DOHH2 (cell line): ENCODE data around the gene POLR3A.

ENCODE experiments used
- H3F3A ChIP-seq: fragments of 200-600 bp; sonication (generic), shearing (Covaris generic); 2 replicates; pipeline ENCODE4 v1.6.0; 2016; ENCODE audit warnings: antibody characterized with exemption, mild to moderate bottlenecking; ENCODE audit not compliant: control insufficient read depth, insufficient read depth
- H3K27ac ChIP-seq: fragments of 200-600 bp; sonication (generic); 2 replicates; pipeline ENCODE4 v1.5.1; 2014; ENCODE audit warnings: low read depth, mild to moderate bottlenecking, low read length, moderate library complexity
- H3K27me3 ChIP-seq: fragments of 200-600 bp; sonication (generic); 2 replicates; pipeline ENCODE4 v1.6.1; 2014; ENCODE audit warnings: mild to moderate bottlenecking, low read length, mixed read lengths; ENCODE audit not compliant: control insufficient read depth
- H3K36me3 ChIP-seq: fragments of 200-600 bp; sonication (generic); 2 replicates; pipeline ENCODE4 v1.6.1; 2014; ENCODE audit warnings: mild to moderate bottlenecking, low read length, moderate library complexity, mixed read lengths; ENCODE audit not compliant: control insufficient read depth
- H3K4me1 ChIP-seq: fragments of 200-600 bp; sonication (generic); 2 replicates; pipeline ENCODE4 v1.6.1; 2014; ENCODE audit warnings: mild to moderate bottlenecking, low read length, mixed read lengths; ENCODE audit not compliant: control insufficient read depth
- H3K4me2 ChIP-seq: fragments of 200-600 bp; sonication (generic); 2 replicates; pipeline ENCODE4 v1.6.0; 2014; ENCODE audit warnings: mild to moderate bottlenecking, low read length, moderate library complexity
- H3K4me3 ChIP-seq: fragments of 200-600 bp; sonication (generic); 2 replicates; pipeline ENCODE4 v1.5.1; 2014; ENCODE audit warnings: mild to moderate bottlenecking, low read length, mixed read lengths
- H3K79me2 ChIP-seq: fragments of 200-600 bp; sonication (generic); 2 replicates; pipeline ENCODE4 v1.6.1; 2014; ENCODE audit warnings: mild to moderate bottlenecking, low read length, mixed read lengths; ENCODE audit not compliant: control insufficient read depth
- H3K9me2 ChIP-seq: fragments of 200-600 bp; sonication (generic); replicated peaks from 2 replicates; pipeline ENCODE4 v1.6.1; 2014; ENCODE audit warnings: mild to moderate bottlenecking, low read length, mixed read lengths; ENCODE audit not compliant: control insufficient read depth
- H3K9me3 ChIP-seq: fragments of 200-600 bp; sonication (generic); 2 replicates; pipeline ENCODE4 v1.6.1; 2014; ENCODE audit warnings: antibody characterized with exemption, low read length, mixed read lengths; ENCODE audit not compliant: control insufficient read depth, insufficient read depth
- H4K20me1 ChIP-seq: fragments of 200-600 bp; sonication (generic); 2 replicates; pipeline ENCODE4 v1.6.0; 2014; ENCODE audit warnings: low read depth, mild to moderate bottlenecking, antibody characterized with exemption, low read length, moderate library complexity; ENCODE audit not compliant: control insufficient read depth, insufficient read depth
- CTCF ChIP-seq: fragments of 200-600 bp; sonication (generic); IDR thresholded peaks from one replicate; pipeline ENCODE4 v1.5.1; 2014; ENCODE audit warnings: antibody characterized with exemption, mild to moderate bottlenecking, low read depth, low read length; ENCODE audit not compliant: poor library complexity, severe bottlenecking
- EZH2phosphoT487 ChIP-seq: fragments of 200-600 bp; sonication (generic); IDR thresholded peaks from 2 replicates; pipeline ENCODE4 v1.6.1; 2017; ENCODE audit warnings: borderline replicate concordance, mild to moderate bottlenecking, antibody characterized with exemption, low read length, moderate library complexity, mixed read lengths

The POLR3A gene

GRCh38 chr10:78042058-78042751 is 12.9 kb upstream of the POLR3A start:
- H3F3A ChIP-seq, result peaks cover 77% of the 10 kb centered on the region
- H3K4me1 ChIP-seq, result peaks cover 20% of the 10 kb centered on the region
- no peaks in the 10 kb centered on the region for H3K9me2 ChIP-seq
- H3K4me2 ChIP-seq, result no peak overlapping the region
- no peak overlapping the region for H3K27ac ChIP-seq
- no peaks in the 10 kb centered on the region for H3K9me3 ChIP-seq
- no peak for TF ChIP-seq CTCF
- no peak for TF ChIP-seq EZH2phosphoT487
- H3K27me3 ChIP-seq, result no peaks in the 10 kb centered on the region
- H4K20me1 ChIP-seq, result peaks cover 38% of the 10 kb centered on the region
- no peak overlapping the region for H3K4me3 ChIP-seq
- H3K79me2 ChIP-seq, result peaks cover 25% of the 10 kb centered on the region
- peaks cover 59% of the 10 kb centered on the region for H3K36me3 ChIP-seq

- Histone ChIP-seq H3K4me1 (peaks cover 27% of the 10 kb centered on the region), H3K9me3 (no peaks in the 10 kb centered on the region), H3F3A (peaks cover 84% of the 10 kb centered on the region), H3K9me2 (no peaks in the 10 kb centered on the region), H3K4me2 (no peak overlapping the region), H4K20me1 (peaks cover 45% of the 10 kb centered on the region), H3K27me3 (no peaks in the 10 kb centered on the region), H3K27ac (no peak overlapping the region), H3K4me3 (no peak overlapping the region), H3K36me3 (peaks cover 67% of the 10 kb centered on the region), H3K79me2 (peaks cover 33% of the 10 kb centered on the region)
- TF ChIP-seq CTCF (no peak), EZH2phosphoT487 (no peak)
These were observed 12.1 kb upstream of the POLR3A start for GRCh38 chr10:78041170-78042057.

- H4K20me1 ChIP-seq, result peaks cover 61% of the 10 kb centered on the region
- peaks cover 37% of the 10 kb centered on the region for H3K4me1 ChIP-seq
- no peak overlapping the region for H3K27ac ChIP-seq
- TF ChIP-seq EZH2phosphoT487 (no peak), CTCF (no peak)
- no peaks in the 10 kb centered on the region for H3K27me3 ChIP-seq
- H3K9me2 ChIP-seq, result no peaks in the 10 kb centered on the region
- no peak overlapping the region for H3K4me2 ChIP-seq
- no peaks in the 10 kb centered on the region for H3K9me3 ChIP-seq
- H3K79me2 ChIP-seq, result peaks cover 50% of the 10 kb centered on the region
- peaks cover 83% of the 10 kb centered on the region for H3K36me3 ChIP-seq
- peaks cover 89% of the 10 kb centered on the region for H3F3A ChIP-seq
- H3K4me3 ChIP-seq, result no peak overlapping the region
These were observed 10.4 kb upstream of the POLR3A start for GRCh38 chr10:78039743-78040142.
